Liver (tissue), 9 donors: ENCODE results near the gene ZMYND8. TPM values are rescaled to one million over a fixed set of nuclear protein-coding genes. Genes with fewer than 3 reads are reported as not detected.

Source experiments
- DNase-seq: peaks from one replicate; pipeline ENCODE4 v3.0.0-alpha.2; 2017; ENCODE audit warnings: low spot score
- H3K27ac ChIP-seq, 2 donors: one replicate each; pipeline ENCODE4 v1.7.0; 2013; ENCODE audit warnings: inconsistent platforms in 2 of 2, low read length in 2 of 2, control low read depth in 1 of 2, low read depth in 1 of 2, mild to moderate bottlenecking in 1 of 2
- H3K27me3 ChIP-seq, 4 donors: one replicate each; pipeline versions ENCODE4 v1.6.1 to v1.7.0; 2013; ENCODE audit warnings: low read length in 3 of 4, inconsistent platforms in 1 of 4, mild to moderate bottlenecking in 1 of 4, moderate library complexity in 1 of 4; ENCODE audit not compliant: control insufficient read depth in 4 of 4, insufficient read depth in 4 of 4
- H3K36me3 ChIP-seq, 4 donors: one replicate each; pipeline versions ENCODE4 v1.6.1 to v1.7.0; 2013; ENCODE audit warnings: low read length in 3 of 4, mild to moderate bottlenecking in 3 of 4, low read depth in 1 of 4, moderate library complexity in 1 of 4; ENCODE audit not compliant: control insufficient read depth in 4 of 4, insufficient read depth in 3 of 4
- H3K4me1 ChIP-seq, 4 donors: one replicate each; pipeline versions ENCODE4 v1.6.1 to v1.7.0; 2013; ENCODE audit warnings: low read length in 3 of 4, mild to moderate bottlenecking in 3 of 4, moderate library complexity in 1 of 4; ENCODE audit not compliant: control insufficient read depth in 4 of 4, insufficient read depth in 4 of 4
- H3K4me3 ChIP-seq, 3 donors: one replicate each; pipeline versions ENCODE4 v1.6.1 to v1.7.0; 2013; ENCODE audit warnings: low read length in 3 of 3, control low read depth in 1 of 3, low read depth in 1 of 3, mild to moderate bottlenecking in 1 of 3
- H3K9ac ChIP-seq, 2 donors: one replicate each; pipeline ENCODE4 v1.7.0; 2013; ENCODE audit warnings: low read length in 2 of 2, mild to moderate bottlenecking in 2 of 2, moderate library complexity in 2 of 2, control low read depth in 1 of 2, low read depth in 1 of 2
- H3K9me3 ChIP-seq, 4 donors: one replicate each; pipeline versions ENCODE4 v1.6.1 to v1.7.0; 2013; ENCODE audit warnings: low read length in 3 of 4; ENCODE audit not compliant: control insufficient read depth in 4 of 4
- EGR1 ChIP-seq, 2 donors: IDR thresholded peaks; 2 replicates each; pipeline ENCODE4 v1.6.1; 2016 to 2018; ENCODE audit warnings: antibody characterized with exemption in 2 of 2, low read depth in 2 of 2
- FOXA1 ChIP-seq: IDR thresholded peaks from 2 replicates; pipeline ENCODE4 v1.6.1; 2016; ENCODE audit warnings: antibody characterized with exemption
- GABPA ChIP-seq, 2 donors: IDR thresholded peaks in 1 of 2; conservative IDR thresholded peaks in 1 of 2; 2 replicates each; pipeline ENCODE4 v1.6.1; 2016; ENCODE audit warnings: antibody characterized with exemption in 2 of 2, mild to moderate bottlenecking in 1 of 2, moderate library complexity in 1 of 2
- HNF4A ChIP-seq, 2 donors: conservative IDR thresholded peaks; 2 replicates each; pipeline ENCODE4 v1.6.1; 2016; ENCODE audit warnings: antibody characterized with exemption in 2 of 2, mild to moderate bottlenecking in 2 of 2
- HNF4G ChIP-seq: IDR thresholded peaks from 2 replicates; pipeline ENCODE4 v1.6.1; 2016; ENCODE audit warnings: antibody characterized with exemption
- MAX ChIP-seq: IDR thresholded peaks from 2 replicates; pipeline ENCODE4 v1.6.1; 2016; ENCODE audit warnings: antibody characterized with exemption
- NR2F2 ChIP-seq: IDR thresholded peaks from 2 replicates; pipeline ENCODE4 v1.6.1; 2016; ENCODE audit warnings: antibody characterized with exemption
- RAD21 ChIP-seq, 2 donors: IDR thresholded peaks; 2 replicates each; pipeline ENCODE4 v1.6.1; 2016; ENCODE audit warnings: antibody characterized with exemption in 2 of 2, mild to moderate bottlenecking in 2 of 2
- REST ChIP-seq: IDR thresholded peaks from 2 replicates; pipeline ENCODE4 v1.6.1; 2016; ENCODE audit warnings: antibody characterized with exemption, mild to moderate bottlenecking
- RXRA ChIP-seq, 2 donors: IDR thresholded peaks; 2 replicates each; pipeline ENCODE4 v1.6.1; 2017 to 2018; ENCODE audit warnings: antibody characterized with exemption in 2 of 2, mild to moderate bottlenecking in 1 of 2
- SP1 ChIP-seq: IDR thresholded peaks from 2 replicates; pipeline ENCODE4 v1.6.1; 2018; ENCODE audit warnings: antibody characterized with exemption, mild to moderate bottlenecking
- YY1 ChIP-seq: IDR thresholded peaks from 2 replicates; pipeline ENCODE4 v1.6.1; 2016; ENCODE audit warnings: antibody characterized with exemption, mild to moderate bottlenecking
- WGBS: extraction: QIAGEN DNeasy Blood & Tissue Kit; methylation state at CpG from one replicate; pipeline ENCODE4 v1.1.7; 2013; 5-methylcytosine and 5-hydroxymethylcytosine counted together
- polyA plus RNA-seq, 2 donors: library from polyadenylated mRNA; stranded (reverse) in 1 of 2; unstranded in 1 of 2; fragments of 200-250 nt in 1 of 2; fragments of >200 nt in 1 of 2; fragmentation: Nextera tagmentation in 1 of 2; extraction: Ambion mirVana in 1 of 2; gene quantifications; one replicate each; pipeline versions ENCODE4 v1.2.1 to v1.2.3, GENCODE V29; 2013 to 2015
- total RNA-seq, 2 donors: library from RNA; depleted of rRNA; stranded (reverse); fragments of >200 nt; gene quantifications; one replicate each; pipeline ENCODE4 v1.2.3, GENCODE V29; 2014
- TF ChIP-seq, protein P1 (sequence below): fragments of 150-350 bp; IDR thresholded peaks from 2 replicates; pipeline ENCODE4 v1.5.1; 2017; ENCODE audit warnings: improper control_type of control experiment, low read depth, low read length; ENCODE audit not compliant: missing input control
- TF ChIP-seq, protein P2 (sequence below): IDR thresholded peaks from 2 replicates; pipeline ENCODE4 v1.6.1; 2016; ENCODE audit warnings: antibody characterized with exemption
- TF ChIP-seq, protein P3 (sequence below): IDR thresholded peaks from 2 replicates; pipeline ENCODE4 v1.6.1; 2016; ENCODE audit warnings: antibody characterized with exemption
- donor health status: healthy.
- donor health status: healthy.
- donor health status: healthy.
- donor health status: healthy.
- donor health status: healthy.

Gene ZMYND8
- total and polyA plus RNA-seq, 4 donors, result 3.3 to 23.5 (median 6.8) TPM

DNA sequence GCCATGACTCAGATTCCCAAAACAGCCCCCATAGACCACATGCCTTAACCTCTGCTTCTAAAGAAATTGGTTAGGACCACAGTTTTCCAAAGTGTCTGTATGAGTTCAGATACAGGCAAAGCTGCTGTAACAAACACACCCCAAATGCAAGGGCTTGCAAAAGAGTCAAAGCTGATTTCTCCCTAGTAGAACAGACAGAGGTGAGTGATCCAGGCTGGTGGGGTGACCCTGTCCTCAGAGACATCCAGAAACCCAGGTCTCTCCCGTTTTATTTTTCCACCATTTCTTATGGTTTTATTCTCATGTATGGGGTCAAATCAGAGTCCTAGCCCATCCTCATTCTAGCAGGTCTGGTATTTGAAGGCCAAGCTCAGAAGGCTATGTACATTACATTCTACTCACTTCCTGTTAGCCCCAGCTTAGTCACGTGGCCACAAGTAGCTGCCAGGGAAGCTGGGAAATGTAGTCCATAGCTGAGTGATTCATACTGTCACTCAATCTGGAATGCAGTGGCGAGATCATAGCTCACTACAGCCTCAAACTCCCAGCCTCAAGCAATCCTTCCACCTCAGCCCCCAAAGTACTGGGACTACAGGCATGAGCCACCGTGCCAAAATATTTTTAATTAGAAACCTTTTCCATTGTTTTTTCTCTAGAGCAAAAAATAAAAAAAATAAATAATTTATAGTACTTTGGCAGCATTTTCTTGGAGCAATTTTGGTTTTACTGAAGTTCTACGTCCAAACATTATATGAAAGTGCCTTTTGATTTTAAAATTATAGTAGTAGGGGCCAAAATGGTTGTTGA is 175.2 kb downstream of the ZMYND8 start:
- no peak for TF ChIP-seq NR2F2
- TF ChIP-seq HNF4G, result no peak
- TF ChIP-seq YY1, result no peak
- TF ChIP-seq, protein P1, sequence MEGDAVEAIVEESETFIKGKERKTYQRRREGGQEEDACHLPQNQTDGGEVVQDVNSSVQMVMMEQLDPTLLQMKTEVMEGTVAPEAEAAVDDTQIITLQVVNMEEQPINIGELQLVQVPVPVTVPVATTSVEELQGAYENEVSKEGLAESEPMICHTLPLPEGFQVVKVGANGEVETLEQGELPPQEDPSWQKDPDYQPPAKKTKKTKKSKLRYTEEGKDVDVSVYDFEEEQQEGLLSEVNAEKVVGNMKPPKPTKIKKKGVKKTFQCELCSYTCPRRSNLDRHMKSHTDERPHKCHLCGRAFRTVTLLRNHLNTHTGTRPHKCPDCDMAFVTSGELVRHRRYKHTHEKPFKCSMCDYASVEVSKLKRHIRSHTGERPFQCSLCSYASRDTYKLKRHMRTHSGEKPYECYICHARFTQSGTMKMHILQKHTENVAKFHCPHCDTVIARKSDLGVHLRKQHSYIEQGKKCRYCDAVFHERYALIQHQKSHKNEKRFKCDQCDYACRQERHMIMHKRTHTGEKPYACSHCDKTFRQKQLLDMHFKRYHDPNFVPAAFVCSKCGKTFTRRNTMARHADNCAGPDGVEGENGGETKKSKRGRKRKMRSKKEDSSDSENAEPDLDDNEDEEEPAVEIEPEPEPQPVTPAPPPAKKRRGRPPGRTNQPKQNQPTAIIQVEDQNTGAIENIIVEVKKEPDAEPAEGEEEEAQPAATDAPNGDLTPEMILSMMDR, result no peak
- TF ChIP-seq FOXA1, result no peak
- TF ChIP-seq, protein P2, sequence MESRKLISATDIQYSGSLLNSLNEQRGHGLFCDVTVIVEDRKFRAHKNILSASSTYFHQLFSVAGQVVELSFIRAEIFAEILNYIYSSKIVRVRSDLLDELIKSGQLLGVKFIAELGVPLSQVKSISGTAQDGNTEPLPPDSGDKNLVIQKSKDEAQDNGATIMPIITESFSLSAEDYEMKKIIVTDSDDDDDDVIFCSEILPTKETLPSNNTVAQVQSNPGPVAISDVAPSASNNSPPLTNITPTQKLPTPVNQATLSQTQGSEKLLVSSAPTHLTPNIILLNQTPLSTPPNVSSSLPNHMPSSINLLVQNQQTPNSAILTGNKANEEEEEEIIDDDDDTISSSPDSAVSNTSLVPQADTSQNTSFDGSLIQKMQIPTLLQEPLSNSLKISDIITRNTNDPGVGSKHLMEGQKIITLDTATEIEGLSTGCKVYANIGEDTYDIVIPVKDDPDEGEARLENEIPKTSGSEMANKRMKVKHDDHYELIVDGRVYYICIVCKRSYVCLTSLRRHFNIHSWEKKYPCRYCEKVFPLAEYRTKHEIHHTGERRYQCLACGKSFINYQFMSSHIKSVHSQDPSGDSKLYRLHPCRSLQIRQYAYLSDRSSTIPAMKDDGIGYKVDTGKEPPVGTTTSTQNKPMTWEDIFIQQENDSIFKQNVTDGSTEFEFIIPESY, result no peak
- TF ChIP-seq SP1, result no peak
- no peak for TF ChIP-seq RAD21 (IDR thresholded peaks at IDR 0.05)
- no peak for TF ChIP-seq GABPA (IDR thresholded peaks at IDR 0.05 in 1 of 2, conservative IDR thresholded peaks at IDR 0.05 in 1 of 2)
- TF ChIP-seq EGR1 (IDR thresholded peaks at IDR 0.05; ENCODE audit: low read depth in 2 of 2), result no peak
- no peak overlapping the region for H3K9ac ChIP-seq
- no peaks in the 10 kb centered on the region for H3K9me3 ChIP-seq
- H3K36me3 ChIP-seq, result no peaks in the 10 kb centered on the region
- no peak overlapping the region for H3K4me3 ChIP-seq
- no peaks in the 10 kb centered on the region for H3K27me3 ChIP-seq
- WGBS, result 85% methylated on average over 5 of the region's 5 CpGs
- DNase-seq, result no peak
- H3K27ac ChIP-seq, result no peak overlapping the region
- H3K4me1 ChIP-seq, result no peaks in the 10 kb centered on the region

- TF ChIP-seq GABPA (IDR thresholded peaks at IDR 0.05 in 1 of 2, conservative IDR thresholded peaks at IDR 0.05 in 1 of 2) (no peak), EGR1 (IDR thresholded peaks at IDR 0.05; ENCODE audit: low read depth in 2 of 2) (no peak)
- TF ChIP-seq, protein P3, sequence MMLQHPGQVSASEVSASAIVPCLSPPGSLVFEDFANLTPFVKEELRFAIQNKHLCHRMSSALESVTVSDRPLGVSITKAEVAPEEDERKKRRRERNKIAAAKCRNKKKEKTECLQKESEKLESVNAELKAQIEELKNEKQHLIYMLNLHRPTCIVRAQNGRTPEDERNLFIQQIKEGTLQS, result no peak
- Histone ChIP-seq H3K36me3 (no peaks in the 10 kb centered on the region), H3K27ac (no peak overlapping the region), H3K27me3 (no peaks in the 10 kb centered on the region), H3K4me3 (no peak overlapping the region), H3K9ac (no peak overlapping the region), H3K4me1 (no peaks in the 10 kb centered on the region), H3K9me3 (no peaks in the 10 kb centered on the region)
- DNase-seq, result no peak
These were observed 177.2 kb downstream of the ZMYND8 start for GRCh38 chr20:47179267-47179666.

DNA sequence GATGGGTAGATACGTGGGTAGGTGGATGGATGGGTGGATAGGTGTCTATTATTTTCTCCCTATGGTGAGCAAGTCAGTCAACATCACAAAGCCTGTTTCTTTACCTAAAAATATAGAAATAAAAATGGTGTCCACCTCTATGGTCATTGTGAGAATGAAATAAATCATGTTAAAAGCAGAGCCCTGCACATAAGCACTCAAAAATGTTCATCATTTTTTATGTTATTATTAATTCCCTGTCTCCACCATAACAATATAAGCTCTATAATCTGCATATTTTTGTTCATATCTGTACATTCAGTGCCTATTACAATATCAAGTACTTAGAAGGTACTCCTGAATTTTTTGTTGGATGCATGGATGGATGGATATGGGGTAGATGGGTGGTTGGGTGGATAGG is 177.6 kb downstream of the ZMYND8 start:
- no peaks in the 10 kb centered on the region for H3K27me3 ChIP-seq

More for the DNA sequence above, 177.6 kb downstream of the ZMYND8 start:
- Histone ChIP-seq H3K9me3 (no peaks in the 10 kb centered on the region), H3K4me1 (no peaks in the 10 kb centered on the region), H3K27ac (no peak overlapping the region), H3K36me3 (no peaks in the 10 kb centered on the region), H3K9ac (no peak overlapping the region), H3K4me3 (no peak overlapping the region)
- WGBS, result 84% methylated on average over 1 of the region's 1 CpG
- no peak for DNase-seq
- TF ChIP-seq RXRA (IDR thresholded peaks at IDR 0.05) (no peak), SP1 (no peak), MAX (no peak), EGR1 (IDR thresholded peaks at IDR 0.05; ENCODE audit: low read depth in 2 of 2) (no peak), HNF4A (conservative IDR thresholded peaks at IDR 0.05) (no peak), YY1 (no peak), NR2F2 (no peak), REST (no peak)
- TF ChIP-seq, protein P1, result no peak
